Vagina (tissue), 2 donors: ENCODE data around the gene PTPRN2. TPM values are rescaled to one million over a fixed set of nuclear protein-coding genes. Genes with fewer than 3 reads are reported as not detected.

Experiments
- DNase-seq, 2 donors: peaks; one replicate each; pipeline ENCODE4 v3.0.0-alpha.2; 2017; ENCODE audit errors: extremely low spot score in 2 of 2
- H3K27ac ChIP-seq: fragments of 200-600 bp; sonication (generic); one replicate; pipeline ENCODE4 v1.5.1; 2019
- H3K27me3 ChIP-seq: fragments of 200-600 bp; sonication (generic); one replicate; pipeline ENCODE4 v1.5.1; 2019
- H3K36me3 ChIP-seq, 2 donors: fragments of 200-600 bp; sonication (generic); one replicate each; pipeline ENCODE4 v1.5.1; 2017 to 2019
- H3K4me1 ChIP-seq: fragments of 200-600 bp; sonication (generic); one replicate; pipeline ENCODE4 v1.5.1; 2019
- H3K4me3 ChIP-seq, 2 donors: fragments of 200-600 bp; sonication (generic); 1 replicate in 1 of 2; 2 replicates in 1 of 2; pipeline ENCODE4 v1.5.1; 2016 to 2019
- H3K9me3 ChIP-seq: fragments of 200-600 bp; sonication (generic); one replicate; pipeline ENCODE4 v1.5.1; 2019
- POLR2A ChIP-seq, 2 donors: fragments of 450-650 bp; IDR thresholded peaks; one replicate each; pipeline ENCODE4 v1.6.1; 2017; ENCODE audit warnings: antibody characterized with exemption in 2 of 2, mild to moderate bottlenecking in 2 of 2, moderate library complexity in 2 of 2
- POLR2AphosphoS5 ChIP-seq, 2 donors: sonication (generic); formaldehyde crosslinking; IDR thresholded peaks; one replicate each; pipeline ENCODE4 v1.9.0; 2017; ENCODE audit warnings: antibody characterized with exemption in 2 of 2, mild to moderate bottlenecking in 2 of 2, low read depth in 1 of 2; ENCODE audit not compliant: insufficient read depth in 1 of 2
- intact Hi-C: fragments of 100-400 bp; cut with DNase I; formaldehyde crosslinking; loops from one replicate; pipeline ENCODE4 v1.15.1; 2023
- total RNA-seq: library from RNA; depleted of rRNA; stranded (reverse); fragments of >200 nt; gene quantifications from one replicate; pipeline ENCODE4 v1.2.3, GENCODE V29; 2016
- TF ChIP-seq, protein P1 (sequence below), 3 experiments: fragments of 450-650 bp in 2 of 3; fragments of 200-600 bp in 1 of 3; sonication (generic) in 1 of 3; IDR thresholded peaks; one replicate each; pipeline ENCODE4 v1.5.1; 2017 to 2019; ENCODE audit warnings: antibody characterized with exemption in 3 of 3, mild to moderate bottlenecking in 2 of 3, moderate library complexity in 2 of 3

PTPRN2 gene
- total RNA-seq, 1 donor from 2014 or later: 7.4 TPM

DNA sequence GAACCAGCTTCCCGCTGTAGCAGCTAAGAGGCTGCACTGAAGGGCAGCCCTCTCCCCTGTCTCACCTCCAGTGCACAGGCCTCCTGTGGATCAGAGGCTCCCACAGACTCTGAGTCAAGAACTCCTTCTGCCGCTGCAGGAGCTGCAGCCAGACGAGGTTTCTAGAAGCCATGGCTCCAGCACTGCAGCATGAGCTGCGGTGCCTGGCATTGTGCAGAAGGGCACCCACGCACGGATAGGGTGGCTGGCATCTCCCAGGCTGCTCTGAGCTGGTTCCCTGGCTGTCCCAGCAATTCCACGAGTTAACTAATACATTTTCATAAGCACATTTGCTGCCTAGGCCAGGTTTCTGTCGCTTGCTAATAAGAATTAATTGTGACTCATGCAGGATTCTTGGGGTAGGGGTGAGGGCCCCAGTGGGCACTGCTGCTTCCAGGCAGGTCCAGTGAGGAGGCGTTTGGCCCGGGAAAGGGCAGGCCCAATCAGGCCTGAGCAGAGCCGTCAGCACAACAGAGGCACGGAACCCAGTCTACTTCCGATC lies 656.6 kb downstream of the PTPRN2 start:
- H3K4me3 ChIP-seq: no peak overlapping the region
- no peaks in the 10 kb centered on the region for H3K27me3 ChIP-seq
- intact Hi-C loops: no loop called here
- H3K9me3 ChIP-seq: no peaks in the 10 kb centered on the region
- H3K27ac ChIP-seq: no peak overlapping the region
- H3K36me3 ChIP-seq: no peaks in the 10 kb centered on the region
- peak in 1 of 2 donors; percentile 85 for DNase-seq
- TF ChIP-seq POLR2A (IDR thresholded peaks at IDR 0.05) (no peak), POLR2AphosphoS5 (IDR thresholded peaks at IDR 0.05; ENCODE audit: insufficient read depth in 1 of 2, low read depth in 1 of 2) (no peak)
- TF ChIP-seq, protein P1, sequence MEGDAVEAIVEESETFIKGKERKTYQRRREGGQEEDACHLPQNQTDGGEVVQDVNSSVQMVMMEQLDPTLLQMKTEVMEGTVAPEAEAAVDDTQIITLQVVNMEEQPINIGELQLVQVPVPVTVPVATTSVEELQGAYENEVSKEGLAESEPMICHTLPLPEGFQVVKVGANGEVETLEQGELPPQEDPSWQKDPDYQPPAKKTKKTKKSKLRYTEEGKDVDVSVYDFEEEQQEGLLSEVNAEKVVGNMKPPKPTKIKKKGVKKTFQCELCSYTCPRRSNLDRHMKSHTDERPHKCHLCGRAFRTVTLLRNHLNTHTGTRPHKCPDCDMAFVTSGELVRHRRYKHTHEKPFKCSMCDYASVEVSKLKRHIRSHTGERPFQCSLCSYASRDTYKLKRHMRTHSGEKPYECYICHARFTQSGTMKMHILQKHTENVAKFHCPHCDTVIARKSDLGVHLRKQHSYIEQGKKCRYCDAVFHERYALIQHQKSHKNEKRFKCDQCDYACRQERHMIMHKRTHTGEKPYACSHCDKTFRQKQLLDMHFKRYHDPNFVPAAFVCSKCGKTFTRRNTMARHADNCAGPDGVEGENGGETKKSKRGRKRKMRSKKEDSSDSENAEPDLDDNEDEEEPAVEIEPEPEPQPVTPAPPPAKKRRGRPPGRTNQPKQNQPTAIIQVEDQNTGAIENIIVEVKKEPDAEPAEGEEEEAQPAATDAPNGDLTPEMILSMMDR (IDR thresholded peaks at IDR 0.05): no peak
- no peaks in the 10 kb centered on the region for H3K4me1 ChIP-seq

DNA sequence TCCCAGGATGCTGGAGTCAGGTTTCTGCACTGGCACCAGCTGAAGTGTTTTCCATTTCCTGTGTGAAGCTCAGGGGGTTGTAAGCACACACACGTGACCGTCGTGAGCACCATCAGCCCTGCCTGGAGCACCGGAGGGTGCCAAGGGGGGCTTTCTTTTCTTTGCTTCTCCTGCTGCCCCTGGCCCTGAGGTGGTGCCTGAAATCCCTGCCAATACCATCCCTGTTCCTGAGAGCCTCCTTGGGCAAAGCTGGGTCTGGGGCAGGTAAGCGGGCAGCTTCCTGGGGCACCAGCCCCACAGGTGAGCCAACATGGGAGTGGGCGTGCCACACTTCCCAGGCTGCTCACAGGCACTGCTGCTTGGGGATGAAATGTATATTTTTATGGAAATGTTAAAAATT lies 657.2 kb downstream of the PTPRN2 start:
- H3K4me3 ChIP-seq: no peak overlapping the region
- no peaks in the 10 kb centered on the region for H3K9me3 ChIP-seq
- no peak overlapping the region for H3K27ac ChIP-seq
- intact Hi-C loops: no loop called here
- no peaks in the 10 kb centered on the region for H3K27me3 ChIP-seq
- H3K36me3 ChIP-seq: no peaks in the 10 kb centered on the region
- TF ChIP-seq POLR2A (IDR thresholded peaks at IDR 0.05): no peak
- H3K4me1 ChIP-seq: no peaks in the 10 kb centered on the region
- peak in 1 of 2 donors; percentile 91 for DNase-seq

DNA sequence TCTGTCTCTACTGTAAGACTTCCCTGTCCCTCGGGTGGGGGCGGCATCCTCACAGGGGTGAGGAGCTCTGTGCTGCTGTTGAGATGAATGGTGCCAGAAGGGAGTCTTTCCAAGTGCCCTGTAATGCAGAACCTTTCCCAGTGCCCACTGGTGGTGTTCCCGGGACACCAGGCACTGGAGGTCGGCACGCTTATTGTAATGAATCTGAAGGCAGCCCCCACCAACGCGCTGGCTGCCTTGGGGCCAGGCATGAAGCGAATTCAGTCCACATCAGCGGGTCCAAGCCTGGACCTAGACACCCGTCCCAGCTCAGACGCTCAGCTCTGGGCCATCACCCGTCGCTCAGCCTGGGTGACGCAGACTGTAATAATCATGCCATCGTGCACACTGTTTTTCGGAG lies 658.0 kb downstream of the PTPRN2 start:
- peak in 1 of 2 donors; percentile 74 for DNase-seq
- H3K4me1 ChIP-seq: no peaks in the 10 kb centered on the region
- intact Hi-C loops: no loop called here
- no peak for TF ChIP-seq POLR2AphosphoS5 (IDR thresholded peaks at IDR 0.05; ENCODE audit: insufficient read depth in 1 of 2, low read depth in 1 of 2)
- no peak overlapping the region for H3K4me3 ChIP-seq
- H3K9me3 ChIP-seq: no peaks in the 10 kb centered on the region
- H3K36me3 ChIP-seq: no peaks in the 10 kb centered on the region
- no peak overlapping the region for H3K27ac ChIP-seq
- no peaks in the 10 kb centered on the region for H3K27me3 ChIP-seq

DNA sequence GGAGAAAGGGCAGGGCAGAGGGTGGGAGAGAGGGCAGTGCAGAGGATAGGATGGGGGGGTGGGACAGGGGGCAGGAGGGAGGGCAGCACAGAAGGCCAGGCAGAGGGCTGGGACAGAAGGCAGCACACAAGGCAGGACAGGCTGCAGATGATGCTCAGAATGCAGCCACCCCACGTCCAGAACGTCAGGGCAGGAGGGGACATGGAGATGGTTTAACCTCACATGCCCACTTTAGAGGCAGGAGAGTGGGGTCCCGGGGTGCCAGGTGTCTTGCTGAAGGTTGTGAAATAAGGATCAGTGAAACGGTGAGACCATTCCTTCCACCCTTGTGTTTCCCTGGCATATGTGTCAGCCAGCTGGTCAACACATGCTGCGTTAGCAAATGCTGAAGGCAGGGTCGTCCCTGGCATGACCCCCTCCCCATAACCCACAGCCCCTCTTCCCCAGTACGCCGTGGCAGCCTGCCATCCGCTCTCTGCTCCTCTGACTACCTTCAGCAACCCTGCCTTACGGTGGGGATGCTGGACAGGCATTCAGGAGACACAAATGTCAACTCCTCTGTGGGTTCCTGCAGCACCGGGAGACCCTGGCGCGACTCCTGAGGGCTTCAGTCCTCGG lies 658.7 kb downstream of the PTPRN2 start:
- no peaks in the 10 kb centered on the region for H3K9me3 ChIP-seq
- H3K36me3 ChIP-seq: no peaks in the 10 kb centered on the region
- intact Hi-C loops: no loop called here
- H3K4me3 ChIP-seq: no peak overlapping the region
- no peaks in the 10 kb centered on the region for H3K4me1 ChIP-seq
- peak in 1 of 2 donors; percentile 85 for DNase-seq
- TF ChIP-seq, protein P1 (IDR thresholded peaks at IDR 0.05): no peak
- no peak for TF ChIP-seq POLR2A (IDR thresholded peaks at IDR 0.05)
- TF ChIP-seq POLR2AphosphoS5 (IDR thresholded peaks at IDR 0.05; ENCODE audit: insufficient read depth in 1 of 2, low read depth in 1 of 2): no peak
- H3K27me3 ChIP-seq: no peaks in the 10 kb centered on the region
- H3K27ac ChIP-seq: no peak overlapping the region

DNA sequence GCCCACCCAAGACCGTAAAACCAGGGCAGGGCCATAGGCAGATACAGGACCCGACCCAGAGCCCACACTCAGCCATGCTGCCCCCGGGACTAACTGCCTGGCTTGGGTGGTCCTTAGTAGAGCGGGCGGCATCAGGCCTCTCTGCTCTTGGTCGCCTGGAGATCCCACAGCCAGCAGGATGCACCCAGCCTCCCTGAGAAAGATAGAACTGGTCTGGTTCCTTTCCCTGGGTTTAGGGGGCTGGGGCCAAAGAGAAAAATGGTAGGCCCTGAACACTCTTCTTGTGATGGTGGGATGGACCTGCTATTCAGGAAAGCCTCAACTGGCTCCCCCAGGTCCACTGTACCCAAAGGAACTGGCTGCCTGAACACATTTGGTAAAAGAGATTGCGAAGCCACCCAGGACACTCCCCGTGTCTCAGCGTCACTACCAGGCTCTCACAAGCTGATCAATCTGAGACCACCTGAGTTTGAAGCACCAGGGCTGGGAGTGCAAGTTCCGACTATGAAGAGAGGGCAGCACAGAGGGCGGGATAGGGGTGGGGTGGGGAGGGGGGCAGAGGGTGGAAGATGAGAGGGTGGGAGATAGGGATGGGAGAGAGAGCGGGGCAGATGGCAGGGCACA lies 659.3 kb downstream of the PTPRN2 start:
- intact Hi-C loops: no loop called here
- H3K36me3 ChIP-seq: no peaks in the 10 kb centered on the region
- H3K4me1 ChIP-seq: no peaks in the 10 kb centered on the region
- no peak for TF ChIP-seq POLR2A (IDR thresholded peaks at IDR 0.05)
- no peak for TF ChIP-seq POLR2AphosphoS5 (IDR thresholded peaks at IDR 0.05; ENCODE audit: insufficient read depth in 1 of 2, low read depth in 1 of 2)
- TF ChIP-seq, protein P1 (IDR thresholded peaks at IDR 0.05): no peak
- peak in 1 of 2 donors; percentile 94 for DNase-seq
- H3K9me3 ChIP-seq: no peaks in the 10 kb centered on the region
- H3K4me3 ChIP-seq: no peak overlapping the region
- H3K27ac ChIP-seq: no peak overlapping the region
- H3K27me3 ChIP-seq: no peaks in the 10 kb centered on the region
